GM12891 (cell line): ENCODE measurements around the gene PPP1R7.

Experiments used
- DNase-seq: peaks from one replicate; pipeline ENCODE4 v3.0.0; 2011; ENCODE audit warnings: low spot score; ENCODE audit not compliant: insufficient read length
- FAIRE-seq: peaks from 2 replicates; lab custom pipeline; 2011; peaks lifted over from hg19 to GRCh38; lab: Jason Lieb, UNC
- PAX5 ChIP-seq: IDR thresholded peaks from 2 replicates; pipeline ENCODE4 v1.6.1; 2011; ENCODE audit warnings: low read length, moderate library complexity, mild to moderate bottlenecking; ENCODE audit not compliant: insufficient read depth, severe bottlenecking
- POLR2A ChIP-seq: IDR thresholded peaks from 2 replicates; pipeline ENCODE4 v1.6.1; 2011; ENCODE audit warnings: low read depth, low read length, control low read depth
- POLR2AphosphoS5 ChIP-seq: IDR thresholded peaks from 2 replicates; pipeline ENCODE4 v1.6.1; 2011; ENCODE audit warnings: low read depth, low read length, control low read depth
- POU2F2 ChIP-seq: IDR thresholded peaks from 2 replicates; pipeline ENCODE4 v1.6.1; 2011; ENCODE audit warnings: low read depth, mild to moderate bottlenecking, control low read depth, low read length, moderate library complexity
- SPI1 ChIP-seq: IDR thresholded peaks from 2 replicates; pipeline ENCODE4 v1.6.1; 2011; ENCODE audit warnings: low read depth, low read length, control low read depth
- TAF1 ChIP-seq: IDR thresholded peaks from 2 replicates; pipeline ENCODE4 v1.6.1; 2011; ENCODE audit warnings: low read depth, low read length, control low read depth

Gene PPP1R7

DNA sequence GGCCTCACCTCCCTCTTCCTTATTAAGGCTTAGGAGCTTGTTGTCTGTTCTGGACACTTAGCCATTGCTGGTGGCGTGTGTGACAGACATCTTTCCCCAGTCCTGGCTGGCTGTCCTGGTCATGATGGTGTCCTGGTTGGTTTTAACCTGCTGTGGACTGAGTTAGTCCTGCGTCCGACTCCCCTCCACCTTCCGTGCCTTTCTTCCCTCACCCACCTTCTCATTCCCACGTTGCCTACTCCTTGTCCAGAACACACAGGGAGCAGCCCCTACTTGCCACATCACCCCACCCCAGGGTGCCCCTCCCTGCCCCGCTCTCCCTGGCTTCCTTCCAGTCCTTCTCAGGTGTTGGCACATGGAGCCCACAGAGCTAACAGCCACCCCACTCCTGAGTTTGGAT, 47.7 kb downstream of the PPP1R7 start:
- TF ChIP-seq POU2F2 (no peak), PAX5 (no peak), SPI1 (no peak), POLR2AphosphoS5 (no peak), POLR2A (no peak), TAF1 (no peak)
- no peak for FAIRE-seq
- DNase-seq, result no peak

DNA sequence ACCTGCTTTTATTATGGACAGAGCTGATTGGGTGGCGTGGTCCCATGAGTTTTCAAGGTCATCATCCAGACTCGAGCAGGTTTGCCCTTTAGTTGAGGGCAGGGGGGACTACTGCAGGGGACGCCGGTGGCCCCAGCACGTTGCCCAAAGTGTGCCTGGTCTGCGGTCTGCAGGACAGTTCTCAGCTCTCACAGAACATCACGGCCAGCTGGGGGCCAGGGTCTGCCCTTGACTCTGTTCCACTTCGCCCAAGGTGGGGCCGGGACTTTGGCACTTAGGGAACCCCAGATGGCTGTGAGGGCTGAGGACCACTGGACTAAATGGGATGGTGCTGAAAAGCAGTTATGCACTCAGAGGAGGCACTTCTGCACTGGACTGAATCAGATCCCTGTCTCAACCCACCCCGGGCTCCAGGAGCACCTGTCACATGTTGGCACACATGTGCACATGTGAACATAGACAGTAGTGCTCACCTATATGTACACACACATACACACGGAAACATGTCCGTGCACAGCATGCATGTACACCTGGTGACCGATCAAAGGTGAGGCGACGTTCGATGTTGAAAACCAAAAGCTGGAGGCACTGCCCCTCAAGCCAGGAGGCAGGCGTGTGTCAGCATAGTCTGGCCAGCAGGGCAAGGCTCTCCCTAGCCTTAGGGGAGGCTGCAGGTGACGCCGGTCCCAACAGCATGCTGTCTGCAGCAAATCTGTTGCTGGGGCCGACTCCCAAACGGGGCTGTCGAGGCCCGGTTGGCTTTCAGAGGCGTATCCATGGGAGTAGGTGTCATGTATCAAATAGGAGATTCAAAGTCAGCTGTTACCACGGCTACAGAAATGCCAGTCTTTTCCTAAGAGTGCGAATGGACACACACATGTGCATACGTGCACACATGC, 48.4 kb downstream of the PPP1R7 start:
- DNase-seq (no peak), FAIRE-seq (no peak)
- no peak for TF ChIP-seq TAF1
- no peak for TF ChIP-seq PAX5
- TF ChIP-seq POLR2A, result no peak
- no peak for TF ChIP-seq POLR2AphosphoS5
- TF ChIP-seq SPI1, result no peak
- TF ChIP-seq POU2F2, result no peak

DNA sequence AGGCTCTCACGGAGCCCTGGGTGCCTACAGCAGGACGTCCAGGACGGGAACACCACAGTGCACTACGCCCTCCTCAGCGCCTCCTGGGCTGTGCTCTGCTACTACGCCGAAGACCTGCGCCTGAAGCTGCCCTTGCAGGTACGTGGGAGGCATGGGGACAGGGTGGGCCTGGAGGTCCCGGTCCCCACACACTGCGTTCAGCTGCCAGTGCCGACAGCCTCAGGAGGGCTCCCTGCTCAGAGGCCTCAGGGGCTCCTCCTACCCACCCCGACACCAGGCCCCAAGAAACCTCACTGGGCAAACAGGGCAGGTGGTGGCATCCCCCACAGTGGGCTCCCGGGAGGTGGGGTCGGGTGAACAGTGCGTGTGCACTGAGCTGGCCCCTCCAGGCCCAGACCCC, 49.0 kb downstream of the PPP1R7 start:
- no peak for DNase-seq
- FAIRE-seq, result no peak
- TF ChIP-seq POLR2AphosphoS5 (no peak), SPI1 (no peak), POU2F2 (no peak), TAF1 (no peak), POLR2A (no peak), PAX5 (no peak)

DNA sequence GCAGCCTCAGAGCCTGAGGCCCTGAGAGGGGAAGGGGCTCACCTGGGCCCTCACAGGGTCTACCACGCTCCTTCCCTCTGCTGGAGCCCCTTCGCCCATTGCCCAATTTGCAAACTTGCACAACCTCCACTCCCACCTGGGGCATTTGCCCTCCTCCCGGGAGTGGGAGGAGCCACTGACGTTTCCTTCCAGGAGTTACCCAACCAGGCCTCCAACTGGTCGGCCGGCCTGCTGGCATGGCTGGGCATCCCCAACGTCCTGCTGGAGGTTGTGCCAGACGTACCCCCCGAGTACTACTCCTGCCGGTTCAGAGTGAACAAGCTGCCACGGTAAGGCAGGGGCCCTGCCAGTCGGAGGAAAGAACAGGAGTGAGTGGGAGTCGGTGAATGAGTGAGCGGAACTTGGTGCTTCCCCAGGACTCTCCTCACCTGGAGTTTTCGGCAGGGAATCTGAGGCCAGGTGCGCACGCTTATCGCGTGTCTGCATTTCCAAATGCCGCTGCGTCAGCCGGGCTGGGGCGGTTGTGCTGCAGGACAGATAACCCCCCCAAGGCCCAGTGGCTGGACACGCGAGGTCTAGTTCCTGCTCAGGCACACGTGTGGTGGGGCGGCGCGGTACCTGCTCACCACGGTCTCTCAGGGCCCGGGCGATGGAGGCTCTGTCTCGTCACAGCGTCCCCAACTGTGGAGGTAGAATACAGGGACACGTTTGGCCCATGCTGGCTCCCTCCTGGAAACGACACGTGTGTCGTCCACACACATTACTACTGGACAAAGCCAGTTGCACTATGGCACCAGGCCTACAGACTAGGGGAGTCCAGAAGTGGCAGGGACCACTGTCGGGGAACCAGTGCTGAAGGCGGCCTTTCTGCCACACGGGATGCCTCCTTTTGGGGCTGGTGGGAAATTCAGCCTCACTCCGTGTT, 49.9 kb downstream of the PPP1R7 start:
- no peak for FAIRE-seq
- no peak for DNase-seq
- TF ChIP-seq POLR2A (no peak), POU2F2 (no peak), TAF1 (no peak)

DNA sequence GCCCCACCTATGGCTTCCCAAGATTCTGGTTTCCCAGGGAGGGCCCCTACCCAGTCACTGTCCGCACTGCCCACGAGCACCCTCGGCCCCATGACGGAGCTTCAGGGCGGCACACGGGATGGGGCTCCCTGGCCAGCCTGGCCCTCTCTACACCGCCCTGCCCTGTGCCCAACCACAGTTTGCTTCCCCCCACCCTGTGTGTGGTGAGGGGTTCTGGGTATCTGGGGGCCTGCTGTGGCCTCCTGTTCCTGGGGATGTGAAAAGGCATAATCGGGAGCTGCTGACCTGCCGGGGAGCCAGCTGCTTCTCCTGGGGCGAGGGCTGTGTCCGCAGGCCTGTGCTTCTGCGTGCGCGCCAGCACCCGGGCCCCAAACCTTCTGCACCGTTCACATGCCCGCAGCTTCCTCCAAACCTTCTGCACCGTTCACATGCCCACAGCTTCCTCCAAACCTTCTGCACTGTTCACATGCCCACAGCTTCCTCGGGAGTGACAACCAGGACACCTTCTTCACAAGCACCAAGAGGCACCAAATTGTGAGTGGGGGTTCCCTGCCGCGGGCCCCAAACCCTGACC, 50.6 kb downstream of the PPP1R7 start:
- TF ChIP-seq POU2F2, result no peak
- no peak for TF ChIP-seq POLR2A
- no peak for TF ChIP-seq POLR2AphosphoS5
- DNase-seq, result no peak
- FAIRE-seq, result no peak

DNA sequence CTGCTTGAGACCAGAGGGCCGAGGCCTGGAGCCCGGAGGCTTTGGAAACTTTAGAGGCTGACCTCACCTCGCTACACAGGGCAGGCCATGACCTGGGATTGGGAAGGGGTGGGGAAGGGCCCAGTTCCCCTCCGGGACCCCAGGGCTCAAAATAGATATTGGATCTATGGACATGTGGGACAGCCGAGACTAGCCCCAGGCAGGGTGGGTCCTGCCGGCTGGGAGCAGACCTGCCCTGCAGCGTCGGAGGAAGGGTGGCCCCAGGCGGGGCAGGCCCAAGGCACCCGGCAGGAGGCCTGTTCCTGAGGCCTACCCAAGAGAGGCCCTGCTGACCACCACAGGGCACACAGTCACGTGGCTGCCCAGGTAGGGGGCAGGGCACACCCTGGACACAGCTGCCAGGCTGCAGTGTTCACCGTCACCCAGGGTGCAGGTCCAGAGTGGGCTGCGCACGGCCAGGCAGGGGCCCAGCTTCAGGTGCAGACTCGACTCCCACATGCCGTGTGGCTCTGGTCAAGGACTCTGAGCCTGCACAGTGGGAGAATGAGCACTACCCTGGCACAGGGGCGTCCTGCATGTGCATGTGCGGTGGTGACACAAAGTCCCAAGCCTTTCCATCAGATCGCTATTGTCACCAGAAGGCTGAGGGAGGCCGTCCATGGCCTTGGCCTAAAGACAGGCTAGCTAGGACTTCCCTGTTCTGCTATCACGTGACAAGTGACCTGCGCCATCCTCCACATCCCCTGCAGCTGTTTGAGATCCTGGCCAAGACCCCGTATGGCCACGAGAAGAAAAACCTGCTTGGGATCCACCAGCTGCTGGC, 51.4 kb downstream of the PPP1R7 start:
- no peak for FAIRE-seq
- DNase-seq, result no peak
- TF ChIP-seq POU2F2, result no peak
- TF ChIP-seq PAX5, result no peak
- no peak for TF ChIP-seq TAF1
- TF ChIP-seq SPI1, result no peak
- TF ChIP-seq POLR2A, result no peak
- no peak for TF ChIP-seq POLR2AphosphoS5

DNA sequence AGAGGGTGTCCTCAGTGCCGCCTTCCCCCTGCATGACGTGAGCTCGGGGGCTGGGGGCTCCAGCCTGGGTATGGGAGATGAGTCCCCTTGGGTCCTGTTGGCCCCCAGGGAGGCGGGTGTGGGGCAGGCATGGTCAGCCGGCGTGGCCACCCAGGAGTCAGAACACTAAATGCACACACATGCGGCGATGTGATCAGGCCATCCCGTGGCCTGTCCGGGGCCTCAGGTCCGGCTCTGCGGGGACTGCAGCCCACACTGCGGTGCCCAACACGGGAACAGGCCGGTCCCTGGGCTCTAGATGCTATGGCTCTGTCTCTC, 52.0 kb downstream of the PPP1R7 start:
- TF ChIP-seq SPI1 (no peak), POLR2A (no peak), TAF1 (no peak), POLR2AphosphoS5 (no peak), POU2F2 (no peak), PAX5 (no peak)
- no peak for DNase-seq
- no peak for FAIRE-seq

DNA sequence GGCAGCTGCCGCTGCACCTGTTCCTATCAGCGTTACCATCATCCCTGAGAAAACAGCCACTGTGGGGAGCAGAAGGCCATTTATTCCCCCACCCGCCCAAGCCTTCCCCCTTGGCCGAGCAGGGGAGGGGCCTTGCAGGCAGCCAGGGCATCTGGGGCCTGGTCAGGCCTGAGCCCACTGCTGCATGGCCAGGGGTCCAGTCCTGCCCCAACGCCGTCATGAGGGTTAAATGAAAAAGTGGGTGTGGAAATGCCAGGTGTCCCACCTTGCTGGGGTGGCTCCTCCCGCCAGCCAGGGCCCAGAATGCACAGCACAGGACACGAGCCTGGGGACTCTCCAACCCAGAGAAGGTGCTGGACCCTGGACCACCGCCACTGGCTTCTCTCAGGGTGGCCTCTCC, 52.4 kb downstream of the PPP1R7 start:
- FAIRE-seq (no peak), DNase-seq (no peak)
- TF ChIP-seq POLR2AphosphoS5 (no peak), POLR2A (no peak), SPI1 (no peak), POU2F2 (no peak), PAX5 (no peak), TAF1 (no peak)
